SK-N-SH (cell line): ENCODE data around the gene TLE1. TPM values are rescaled to one million over a fixed set of nuclear protein-coding genes. Genes with fewer than 3 reads are reported as not detected.

Source experiments
- CTCF ChIA-PET: fragments of 300-600, 350-600 bp; formaldehyde crosslinking; extraction: SDS; loops from one replicate; lab custom pipeline; 2021; lab: Yijun Ruan, JAX
- POLR2A ChIA-PET: fragments of 350-600 bp; sonication (Branson Sonifier 250); formaldehyde crosslinking; extraction: SDS; loops from one replicate; lab custom pipeline; 2020; ENCODE audit warnings: antibody characterized with exemption, inconsistent platforms; lab: Yijun Ruan, JAX
- DNase-seq: peaks from one replicate; pipeline ENCODE4 v3.0.0; 2012
- H2AFZ ChIP-seq: fragments of 200-600 bp; sonication (generic); 2 replicates; pipeline ENCODE4 v1.8.1; 2016; ENCODE audit warnings: antibody characterized with exemption, mild to moderate bottlenecking, low read depth
- H3F3A ChIP-seq: fragments of 200-600 bp; sonication (generic); replicated peaks from 2 replicates; pipeline ENCODE3; 2016; ENCODE audit warnings: antibody characterized with exemption, mild to moderate bottlenecking; ENCODE audit not compliant: insufficient read depth
- H3K27ac ChIP-seq, 2 experiments: fragments of 200-500 bp in 1 of 2; fragments of 200-600 bp in 1 of 2; sonication (Bioruptor generic) in 1 of 2; sonication (generic), shearing (Covaris generic) in 1 of 2; 2 replicates each; pipeline versions ENCODE4 v1.5.1 to v1.6.1; 2014 to 2016; ENCODE audit warnings: low read depth in 2 of 2, inconsistent platforms in 1 of 2, low read length in 1 of 2, mild to moderate bottlenecking in 1 of 2, mixed read lengths in 1 of 2
- H3K27me3 ChIP-seq: fragments of 200-600 bp; sonication (generic), shearing (Covaris generic); 2 replicates; pipeline ENCODE4 v1.6.1; 2016; ENCODE audit warnings: mixed run types; ENCODE audit not compliant: insufficient read depth
- H3K36me3 ChIP-seq, 2 experiments: fragments of 200-500 bp in 1 of 2; fragments of 200-600 bp in 1 of 2; sonication (Bioruptor generic) in 1 of 2; sonication (generic) in 1 of 2; replicated peaks in 1 of 2; 2 replicates each; pipeline versions ENCODE3 to v1.5.1; 2014 to 2016; ENCODE audit warnings: low read length in 1 of 2, mild to moderate bottlenecking in 1 of 2; ENCODE audit not compliant: insufficient read depth in 2 of 2, control insufficient read depth in 1 of 2
- H3K4me1 ChIP-seq, 2 experiments: fragments of 200-500 bp in 1 of 2; fragments of 200-600 bp in 1 of 2; sonication (Bioruptor generic) in 1 of 2; sonication (generic), shearing (Covaris generic) in 1 of 2; 2 replicates each; pipeline versions ENCODE4 v1.5.1 to v1.6.1; 2014 to 2016; ENCODE audit warnings: low read depth in 1 of 2, low read length in 1 of 2, mixed run types in 1 of 2; ENCODE audit not compliant: insufficient read depth in 2 of 2, control insufficient read depth in 1 of 2
- H3K4me2 ChIP-seq: fragments of 200-600 bp; sonication (generic), shearing (Covaris generic); 2 replicates; pipeline ENCODE4 v1.6.1; 2017; ENCODE audit warnings: mixed run types
- H3K4me3 ChIP-seq, 2 experiments: fragments of 200-500 bp in 1 of 2; fragments of 200-600 bp in 1 of 2; sonication (Bioruptor generic) in 1 of 2; sonication (generic), shearing (Covaris generic) in 1 of 2; 2 replicates each; pipeline versions ENCODE4 v1.5.1 to v1.8.1; 2014 to 2016; ENCODE audit warnings: low read depth in 2 of 2, inconsistent platforms in 1 of 2, low read length in 1 of 2, mild to moderate bottlenecking in 1 of 2, mixed read lengths in 1 of 2, moderate library complexity in 1 of 2
- H3K79me2 ChIP-seq: fragments of 200-600 bp; sonication (generic); 2 replicates; pipeline ENCODE4 v1.8.1; 2017; ENCODE audit warnings: mild to moderate bottlenecking; ENCODE audit not compliant: insufficient read depth
- H3K9ac ChIP-seq: fragments of 200-600 bp; sonication (generic); 2 replicates; pipeline ENCODE4 v1.6.1; 2017; ENCODE audit warnings: mixed run types
- H3K9me2 ChIP-seq: fragments of 200-600 bp; sonication (generic); 2 replicates; pipeline ENCODE4 v1.6.1; 2017; ENCODE audit warnings: mixed run types
- H3K9me3 ChIP-seq: fragments of 200-600 bp; sonication (generic); 2 replicates; pipeline ENCODE4 v1.6.1; 2017; ENCODE audit warnings: mixed run types, mild to moderate bottlenecking, moderate library complexity
- H4K20me1 ChIP-seq: fragments of 200-600 bp; sonication (generic); 2 replicates; pipeline ENCODE4 v1.6.1; 2017; ENCODE audit warnings: mild to moderate bottlenecking, mixed run types; ENCODE audit not compliant: insufficient read depth
- CHD2 ChIP-seq: fragments of 150-350 bp; IDR thresholded peaks from 2 replicates; pipeline ENCODE4 v1.6.1; 2018; ENCODE audit warnings: low read length; ENCODE audit not compliant: partially characterized antibody
- JUND ChIP-seq: IDR thresholded peaks from 2 replicates; pipeline ENCODE4 v1.4.0; 2012
- MAX ChIP-seq: IDR thresholded peaks from 2 replicates; pipeline ENCODE4 v1.4.0; 2012; ENCODE audit warnings: low read depth
- RCOR1 ChIP-seq: fragments of 150-350 bp; IDR thresholded peaks from 2 replicates; pipeline ENCODE4 v1.6.1; 2017; ENCODE audit warnings: antibody characterized with exemption, low read length
- USF1 ChIP-seq: IDR thresholded peaks from 2 replicates; pipeline ENCODE4 v1.4.0; 2012; ENCODE audit warnings: low read depth, borderline replicate concordance
- USF2 ChIP-seq: fragments of 150-350 bp; IDR thresholded peaks from 2 replicates; pipeline ENCODE4 v1.6.1; 2017; ENCODE audit warnings: antibody characterized with exemption, low read length, low read depth, borderline replicate concordance
- YY1 ChIP-seq: IDR thresholded peaks from 2 replicates; pipeline ENCODE4 v1.4.0; 2012; ENCODE audit warnings: low read depth, mild to moderate bottlenecking
- ZBTB33 ChIP-seq: IDR thresholded peaks from 2 replicates; pipeline ENCODE4 v1.4.0; 2012; ENCODE audit warnings: low read depth, borderline replicate concordance
- WGBS: methylation state at CpG from one replicate; pipeline ENCODE4 v1.1.6; 2017; ENCODE audit warnings: low lambda C conversion rate; 5-methylcytosine and 5-hydroxymethylcytosine counted together
- polyA plus RNA-seq, 3 experiments: library from polyadenylated mRNA; depleted of rRNA; stranded (reverse); fragments of >200 nt; gene quantifications; 2 replicates each; pipeline ENCODE4 v1.2.3, GENCODE V29; 2012

The TLE1 gene
- polyA plus RNA-seq, 1 of the 3 experiments (the other 2 are of a cell fraction) = 33.0 TPM

GRCh38 chr9:81666123-81666522 is 23.2 kb downstream of the TLE1 start (continued):
- no peak for TF ChIP-seq MAX

GRCh38 chr9:81665322-81665871 is 23.9 kb downstream of the TLE1 start:
- Histone ChIP-seq H2AFZ (no peak overlapping the region), H3K79me2 (peaks cover 59% of the 10 kb centered on the region), H4K20me1 (no peaks in the 10 kb centered on the region), H3K9me2 (no peaks in the 10 kb centered on the region), H3K9ac (no peak overlapping the region), H3K9me3 (no peaks in the 10 kb centered on the region), H3K27ac (no peak overlapping the region; a peak in 1 of 4 replicates), H3K27me3 (no peaks in the 10 kb centered on the region), H3F3A (no peaks in the 10 kb centered on the region), H3K4me1 (peaks cover 0 to 11% of the 10 kb centered on the region in 2 experiments; a peak in 2 of 4 replicates), H3K4me2 (no peak overlapping the region; the same call in 1 of the 2 replicates), H3K4me3 (no peak overlapping the region), H3K36me3 (peaks cover 0 to 5% of the 10 kb centered on the region in 2 experiments)
- DNase-seq = no peak
- TF ChIP-seq RCOR1 (0 out of 2 replicates have a peak, but pooled peaks have one; percentile 14), CHD2 (no peak)
- ChIA-PET CTCF (interaction anchor here (0.9 to 1.4 kb wide), 3 partner anchors 12 to 784 kb away, joined by 3 read pairs; no protein-coding TSS in a partner anchor), POLR2A (no interaction called here)
- 46% methylated on average over 6 of the region's 6 CpGs for WGBS

GRCh38 chr9:81664638-81665222 is 24.6 kb downstream of the TLE1 start:
- peaks cover 0 to 5% of the 10 kb centered on the region in 2 experiments for H3K36me3 ChIP-seq
- no peaks in the 10 kb centered on the region for H4K20me1 ChIP-seq
- no peak overlapping the region for H3K4me2 ChIP-seq
- no peaks in the 10 kb centered on the region for H3F3A ChIP-seq
- POLR2A ChIA-PET = no interaction called here
- DNase-seq = no peak
- peaks cover 0 to 11% of the 10 kb centered on the region in 2 experiments; a peak in 2 of 4 replicates for H3K4me1 ChIP-seq
- H3K9ac ChIP-seq = no peak overlapping the region
- no peaks in the 10 kb centered on the region for H3K27me3 ChIP-seq
- H3K27ac ChIP-seq = no peak overlapping the region
- TF ChIP-seq USF2 (no peak), YY1 (no peak), CHD2 (no peak), JUND (no peak), USF1 (no peak), ZBTB33 (no peak)
- H3K4me3 ChIP-seq = no peak overlapping the region
- H2AFZ ChIP-seq = no peak overlapping the region
- no peaks in the 10 kb centered on the region for H3K9me2 ChIP-seq
- no peaks in the 10 kb centered on the region for H3K9me3 ChIP-seq
- CTCF ChIA-PET = interaction anchor here (1.2 to 1.4 kb wide), 2 partner anchors 11 to 14 kb away, joined by 3 read pairs; no protein-coding TSS in a partner anchor
- WGBS = 74% methylated on average over 6 of the region's 6 CpGs
- peaks cover 56% of the 10 kb centered on the region for H3K79me2 ChIP-seq
